ENCODE measurements around the gene GPR151.

GRCh38 chr5:146499680-146500079 lies 16.3 kb downstream of the GPR151 start:
- TF ChIP-seq CTCF (IDR thresholded peaks at IDR 0.05; ENCODE audit: poor library complexity) (no peak), EZH2phosphoT487 (IDR thresholded peaks at IDR 0.05; ENCODE audit: low read depth, severe bottlenecking, unreplicated experiment) (no peak)

Data from hepatocyte (in vitro differentiated cells).